Right lobe of liver (tissue), 6 donors: Measurements from ENCODE around the gene GDNF. TPM values are rescaled to one million over a fixed set of nuclear protein-coding genes. Genes with fewer than 3 reads are reported as not detected.

Experiments
- ATAC-seq, 4 donors: fragments of 200-7000 bp; cut with Tn5 transposase; one replicate each; pipeline ENCODE4 v1.9.1; 2020; ENCODE audit warnings: mild to moderate bottlenecking in 4 of 4, moderate library complexity in 4 of 4
- DNase-seq, 3 donors: peaks; one replicate each; pipeline ENCODE4 v3.0.0-alpha.2; 2020
- H3K27ac ChIP-seq, 3 donors: fragments of 200-600 bp; one replicate each; pipeline ENCODE4 v1.8.0; 2022
- H3K27me3 ChIP-seq, 2 donors: fragments of 200-600 bp; one replicate each; pipeline ENCODE4 v1.8.0; 2022
- H3K36me3 ChIP-seq, 4 donors: fragments of 200-600 bp; sonication (generic) in 1 of 4; one replicate each; pipeline versions ENCODE4 v1.5.1 to v1.8.0; 2017 to 2022; ENCODE audit warnings: control low read depth in 1 of 4
- H3K4me1 ChIP-seq, 4 donors: fragments of 200-600 bp; sonication (generic) in 1 of 4; one replicate each; pipeline versions ENCODE4 v1.5.1 to v1.8.0; 2017 to 2022; ENCODE audit warnings: control low read depth in 1 of 4
- H3K4me3 ChIP-seq, 3 donors: fragments of 200-600 bp; one replicate each; pipeline ENCODE4 v1.8.0; 2022
- H3K9me3 ChIP-seq, 4 donors: fragments of 200-600 bp; sonication (generic) in 1 of 4; one replicate each; pipeline versions ENCODE4 v1.5.1 to v1.8.0; 2017 to 2022; ENCODE audit warnings: control low read depth in 1 of 4
- POLR2A ChIP-seq: fragments of 450-650 bp; IDR thresholded peaks from one replicate; pipeline ENCODE4 v1.6.1; 2017; ENCODE audit warnings: antibody characterized with exemption, mild to moderate bottlenecking
- WGBS: methylation state at CpG from one replicate; pipeline ENCODE4 v1.1.6; 2018; ENCODE audit warnings: low coverage, low lambda C conversion rate; ENCODE audit not compliant: insufficient coverage; ENCODE audit errors: missing lambda C conversion rate; 5-methylcytosine and 5-hydroxymethylcytosine counted together
- intact Hi-C, 2 donors: fragments of 100-400 bp; cut with DNase I; formaldehyde crosslinking; loops; one replicate each; pipeline versions ENCODE4 v1.11.2 to v1.14.1; 2022
- total RNA-seq, 6 experiments: library from RNA; depleted of rRNA in 2 of 6; stranded (reverse); fragments of >200 nt in 2 of 6; fragmentation: NEBNext Ultra II Directional in 3 of 6; extraction: Animal tissue kit (Norgen Biotek cat#: 25700) in 3 of 6; gene quantifications; one replicate each; pipeline versions ENCODE4 v1.1.0 to v1.2.4, GENCODE V29; 2016 to 2023
- TF ChIP-seq, protein P1 (sequence below), 4 donors: fragments of 200-600 bp in 3 of 4; fragments of 450-650 bp in 1 of 4; IDR thresholded peaks; one replicate each; pipeline versions ENCODE4 v1.5.1 to v1.8.0; 2016 to 2022; ENCODE audit warnings: antibody characterized with exemption in 4 of 4, mild to moderate bottlenecking in 2 of 4
- donor health status: DM: no; HTN: yes; CAD: no.
- donor health status: DM: no; HTN: no; CAD: no.
- donor health status: DM: no; HTN: no; CAD: no.
- donor health status: DM: no; HTN: yes; CAD: no.
- donor health status: DM: no; HTN: yes; CAD: no.

The GDNF gene
- total RNA-seq, 6 experiments from 2014 or later: 0.15 to 0.47 (median 0.26) TPM

- no peaks in the 10 kb centered on the region for H3K36me3 ChIP-seq
- H3K27ac ChIP-seq: no peak overlapping the region
- intact Hi-C loops: no loop called here
- H3K4me3 ChIP-seq: no peak overlapping the region
- 40% methylated on average over 1 of the region's 2 CpGs for WGBS
- ATAC-seq: no peak
- H3K4me1 ChIP-seq: no peaks in the 10 kb centered on the region
- H3K27me3 ChIP-seq: no peaks in the 10 kb centered on the region
- DNase-seq: no peak
- H3K9me3 ChIP-seq: no peaks in the 10 kb centered on the region
- TF ChIP-seq, protein P1, sequence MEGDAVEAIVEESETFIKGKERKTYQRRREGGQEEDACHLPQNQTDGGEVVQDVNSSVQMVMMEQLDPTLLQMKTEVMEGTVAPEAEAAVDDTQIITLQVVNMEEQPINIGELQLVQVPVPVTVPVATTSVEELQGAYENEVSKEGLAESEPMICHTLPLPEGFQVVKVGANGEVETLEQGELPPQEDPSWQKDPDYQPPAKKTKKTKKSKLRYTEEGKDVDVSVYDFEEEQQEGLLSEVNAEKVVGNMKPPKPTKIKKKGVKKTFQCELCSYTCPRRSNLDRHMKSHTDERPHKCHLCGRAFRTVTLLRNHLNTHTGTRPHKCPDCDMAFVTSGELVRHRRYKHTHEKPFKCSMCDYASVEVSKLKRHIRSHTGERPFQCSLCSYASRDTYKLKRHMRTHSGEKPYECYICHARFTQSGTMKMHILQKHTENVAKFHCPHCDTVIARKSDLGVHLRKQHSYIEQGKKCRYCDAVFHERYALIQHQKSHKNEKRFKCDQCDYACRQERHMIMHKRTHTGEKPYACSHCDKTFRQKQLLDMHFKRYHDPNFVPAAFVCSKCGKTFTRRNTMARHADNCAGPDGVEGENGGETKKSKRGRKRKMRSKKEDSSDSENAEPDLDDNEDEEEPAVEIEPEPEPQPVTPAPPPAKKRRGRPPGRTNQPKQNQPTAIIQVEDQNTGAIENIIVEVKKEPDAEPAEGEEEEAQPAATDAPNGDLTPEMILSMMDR (IDR thresholded peaks at IDR 0.05): no peak
- TF ChIP-seq POLR2A: no peak
Measured at GRCh38 chr5:37825334-37825915, 14.4 kb downstream of the GDNF start.

DNA sequence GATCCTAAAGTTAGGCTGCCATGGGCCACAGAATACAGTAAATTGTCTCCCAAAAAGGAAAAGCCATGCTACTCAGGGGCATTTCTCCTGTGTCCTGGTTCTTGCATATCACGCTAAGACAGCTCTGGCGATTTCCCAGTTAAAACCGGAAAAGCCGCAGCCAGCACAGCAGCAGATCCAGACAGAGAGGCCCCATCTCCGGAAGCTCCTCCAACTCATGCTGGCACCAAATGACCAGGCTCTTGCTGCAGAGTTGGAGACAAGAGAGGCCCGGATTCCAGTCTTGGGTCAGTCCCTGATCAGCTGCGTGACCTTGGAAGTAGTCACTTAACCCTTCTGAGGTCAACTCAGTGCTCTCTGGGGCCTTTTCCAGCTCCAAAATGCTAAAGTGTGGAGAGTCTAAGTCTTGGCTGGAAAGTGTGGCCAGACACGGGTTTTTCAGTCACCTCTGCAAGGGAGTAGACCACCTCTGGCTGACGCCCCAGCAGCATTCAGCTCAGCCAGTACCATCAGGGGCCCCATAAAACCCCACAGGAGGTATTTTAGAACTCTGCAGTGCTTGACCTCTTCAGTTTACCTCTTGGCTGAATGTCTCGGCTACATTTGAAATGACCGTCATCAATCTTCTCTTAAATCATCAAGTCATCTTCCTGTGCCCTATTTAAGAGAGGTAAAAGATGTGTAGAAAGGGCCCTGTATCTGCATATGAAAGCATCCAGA is 16.2 kb downstream of the GDNF start:
- no peak overlapping the region for H3K27ac ChIP-seq
- no peaks in the 10 kb centered on the region for H3K36me3 ChIP-seq
- intact Hi-C loops: no loop called here
- TF ChIP-seq, protein P1 (IDR thresholded peaks at IDR 0.05): no peak
- no peak for TF ChIP-seq POLR2A
- WGBS: 80% methylated on average over 9 of the region's 11 CpGs
- ATAC-seq (peak in 3 of 4 donors; percentile 24 to 66 (median 30)), DNase-seq (no peak)
- H3K4me3 ChIP-seq: no peak overlapping the region
- H3K9me3 ChIP-seq: no peaks in the 10 kb centered on the region
- H3K4me1 ChIP-seq: no peaks in the 10 kb centered on the region
- H3K27me3 ChIP-seq: no peaks in the 10 kb centered on the region

DNA sequence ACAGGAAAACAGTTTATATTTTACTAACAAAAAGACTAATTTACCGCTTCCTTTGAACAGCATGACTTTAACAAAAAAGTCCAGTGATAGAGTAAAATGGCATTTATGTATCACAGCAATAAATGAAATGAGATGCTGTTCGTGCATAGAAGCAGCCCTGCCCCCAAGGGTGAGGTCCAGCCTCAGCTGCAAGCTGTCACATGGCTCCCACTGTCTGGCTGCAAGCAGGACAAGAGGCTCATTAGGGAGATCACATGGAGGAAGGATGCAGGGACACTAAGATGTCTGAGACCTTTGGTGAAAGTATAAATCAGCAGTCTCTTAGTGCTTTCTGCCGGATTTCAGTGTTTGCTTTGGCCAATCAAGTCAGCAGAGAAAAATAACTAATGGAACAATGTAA is 23.0 kb downstream of the GDNF start:
- H3K27ac ChIP-seq: no peak overlapping the region
- no peaks in the 10 kb centered on the region for H3K36me3 ChIP-seq
- H3K4me1 ChIP-seq: no peaks in the 10 kb centered on the region
- DNase-seq (no peak), ATAC-seq (peak; percentile 31 to 58 (median 40))
- 54% methylated on average over 3 of the region's 3 CpGs for WGBS
- H3K27me3 ChIP-seq: no peaks in the 10 kb centered on the region
- intact Hi-C loops: no loop called here
- H3K9me3 ChIP-seq: no peaks in the 10 kb centered on the region
- no peak for TF ChIP-seq POLR2A
- TF ChIP-seq, protein P1 (IDR thresholded peaks at IDR 0.05): no peak
- H3K4me3 ChIP-seq: no peak overlapping the region

- no peaks in the 10 kb centered on the region for H3K9me3 ChIP-seq
- TF ChIP-seq, protein P1 (IDR thresholded peaks at IDR 0.05): no peak
- no peak for TF ChIP-seq POLR2A
- no peaks in the 10 kb centered on the region for H3K27me3 ChIP-seq
- H3K4me1 ChIP-seq: no peaks in the 10 kb centered on the region
- intact Hi-C loops: no loop called here
- no peak for ATAC-seq
- no peak for DNase-seq
- no peak overlapping the region for H3K4me3 ChIP-seq
- H3K36me3 ChIP-seq: no peaks in the 10 kb centered on the region
- 90% methylated on average over 3 of the region's 3 CpGs for WGBS
- H3K27ac ChIP-seq: no peak overlapping the region
Measured at GRCh38 chr5:37816331-37816730, 23.5 kb downstream of the GDNF start.
